Epithelial cell of proximal tubule (primary cell): Measurements from ENCODE around the gene SPECC1. TPM values are rescaled to one million over a fixed set of nuclear protein-coding genes. Genes with fewer than 3 reads are reported as not detected.

Experiments
- DNase-seq: peaks from one replicate; pipeline ENCODE4 v3.0.0-alpha.2; 2011; ENCODE audit warnings: low read depth
- H3K4me3 ChIP-seq: 2 replicates; pipeline ENCODE4 v1.5.1; 2011; ENCODE audit warnings: low read depth, mild to moderate bottlenecking, low read length
- total RNA-seq: library from RNA; depleted of rRNA; stranded (reverse); fragments of >200 nt; gene quantifications from 2 replicates; pipeline ENCODE4 v1.2.3, GENCODE V29; 2015
- TF ChIP-seq, protein P1 (sequence below): conservative IDR thresholded peaks from 2 replicates; pipeline ENCODE4 v1.5.1; 2012; ENCODE audit warnings: low read depth, mild to moderate bottlenecking, low read length

Gene SPECC1
- total RNA-seq, 1 donor from 2014 or later, result 39.3 TPM

DNA sequence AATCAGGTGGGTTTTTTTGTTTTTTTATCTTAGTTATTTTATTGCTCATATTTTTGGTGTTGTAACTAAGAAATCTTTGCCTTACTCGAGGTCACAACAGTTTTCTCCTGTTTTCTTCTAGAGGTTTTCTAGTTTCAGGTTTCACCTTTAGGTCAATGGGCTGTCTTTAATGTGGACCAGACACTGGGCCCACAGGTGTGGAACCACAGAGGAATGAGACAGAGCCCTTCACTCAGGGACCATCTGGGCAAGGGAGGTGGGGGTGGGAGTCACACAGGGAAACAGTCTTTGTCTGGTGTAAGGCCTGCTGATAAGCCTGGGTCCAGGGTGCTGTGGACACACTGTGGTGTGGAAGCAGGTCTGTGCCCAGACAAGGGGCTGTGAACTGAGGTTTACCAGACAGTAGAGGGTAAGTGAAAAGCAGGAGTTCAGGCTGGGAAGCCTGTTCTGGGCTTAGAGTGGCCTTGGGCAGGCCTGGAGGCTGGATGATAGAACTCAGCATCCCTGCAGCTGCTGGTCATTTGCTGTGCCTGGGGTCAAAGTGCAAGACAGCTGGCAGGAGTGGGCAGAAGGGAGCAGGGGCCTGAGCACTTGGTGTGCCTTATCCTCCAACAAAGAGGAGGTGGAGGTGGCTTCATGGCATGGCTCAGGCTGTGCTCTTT is 75.6 kb downstream of the SPECC1 start:
- no peak for DNase-seq
- TF ChIP-seq, protein P1, sequence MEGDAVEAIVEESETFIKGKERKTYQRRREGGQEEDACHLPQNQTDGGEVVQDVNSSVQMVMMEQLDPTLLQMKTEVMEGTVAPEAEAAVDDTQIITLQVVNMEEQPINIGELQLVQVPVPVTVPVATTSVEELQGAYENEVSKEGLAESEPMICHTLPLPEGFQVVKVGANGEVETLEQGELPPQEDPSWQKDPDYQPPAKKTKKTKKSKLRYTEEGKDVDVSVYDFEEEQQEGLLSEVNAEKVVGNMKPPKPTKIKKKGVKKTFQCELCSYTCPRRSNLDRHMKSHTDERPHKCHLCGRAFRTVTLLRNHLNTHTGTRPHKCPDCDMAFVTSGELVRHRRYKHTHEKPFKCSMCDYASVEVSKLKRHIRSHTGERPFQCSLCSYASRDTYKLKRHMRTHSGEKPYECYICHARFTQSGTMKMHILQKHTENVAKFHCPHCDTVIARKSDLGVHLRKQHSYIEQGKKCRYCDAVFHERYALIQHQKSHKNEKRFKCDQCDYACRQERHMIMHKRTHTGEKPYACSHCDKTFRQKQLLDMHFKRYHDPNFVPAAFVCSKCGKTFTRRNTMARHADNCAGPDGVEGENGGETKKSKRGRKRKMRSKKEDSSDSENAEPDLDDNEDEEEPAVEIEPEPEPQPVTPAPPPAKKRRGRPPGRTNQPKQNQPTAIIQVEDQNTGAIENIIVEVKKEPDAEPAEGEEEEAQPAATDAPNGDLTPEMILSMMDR, result no peak
- H3K4me3 ChIP-seq, result no peak overlapping the region

DNA sequence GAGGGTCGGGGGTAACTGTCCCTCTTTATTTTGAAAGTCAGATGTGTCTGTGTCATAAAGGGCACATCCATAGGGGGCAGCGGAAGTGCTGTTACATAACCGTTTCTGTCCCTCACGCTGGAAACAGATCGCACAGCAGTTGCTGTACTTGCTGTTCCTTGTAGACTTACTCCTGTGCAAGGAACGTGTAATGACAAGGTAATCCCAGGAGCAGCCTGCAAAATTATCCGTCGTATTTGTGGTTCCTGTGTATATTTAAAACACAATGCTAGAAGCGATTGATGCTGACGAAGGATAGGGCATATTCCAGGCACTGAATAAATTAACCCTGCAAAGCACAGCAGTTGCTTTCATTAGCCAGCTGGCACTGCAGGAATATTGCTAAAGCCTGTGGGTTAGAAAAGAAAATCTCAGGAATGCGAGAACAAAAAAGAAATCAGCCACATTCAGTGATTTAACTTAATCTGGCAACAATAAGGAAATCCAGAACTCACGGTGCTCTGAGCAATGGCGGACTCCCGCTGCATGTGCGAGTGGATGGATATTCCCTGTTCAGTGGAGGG is 76.2 kb downstream of the SPECC1 start:
- no peak overlapping the region for H3K4me3 ChIP-seq
- TF ChIP-seq, protein P1, result no peak
- no peak for DNase-seq

DNA sequence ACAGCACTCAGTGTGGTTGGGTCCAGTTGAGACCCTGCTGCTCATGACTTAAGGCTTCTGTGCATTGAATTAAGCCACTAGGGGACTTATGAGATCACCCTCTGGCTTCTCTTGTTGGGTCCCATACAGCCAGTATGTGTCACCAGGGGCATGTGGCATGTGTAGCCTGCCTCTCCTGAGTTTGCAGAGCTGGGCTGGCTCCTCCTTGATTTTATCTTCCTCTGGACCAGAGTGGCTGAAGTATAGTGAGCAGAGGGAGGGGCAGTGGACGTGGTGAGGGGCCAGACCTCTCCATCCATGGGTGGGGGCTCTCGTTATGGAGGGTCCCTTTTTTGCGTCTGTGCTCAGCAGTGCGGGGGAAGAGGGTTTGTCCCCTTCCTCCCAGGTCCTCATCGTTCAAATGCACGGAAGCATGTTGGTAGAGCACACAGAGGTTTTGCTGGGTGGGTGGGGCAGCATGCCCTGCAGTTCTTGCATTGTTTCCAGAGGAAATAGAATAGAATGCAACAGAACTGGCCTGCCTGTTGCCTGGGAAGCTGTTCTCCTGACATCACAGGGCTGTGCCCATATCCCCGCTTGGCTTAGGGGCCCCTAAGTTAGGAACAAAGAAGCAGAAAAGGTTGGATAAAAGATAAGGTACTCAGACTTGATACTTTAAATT is 77.4 kb downstream of the SPECC1 start:
- no peak for DNase-seq
- H3K4me3 ChIP-seq, result no peak overlapping the region
- TF ChIP-seq, protein P1, result no peak

DNA sequence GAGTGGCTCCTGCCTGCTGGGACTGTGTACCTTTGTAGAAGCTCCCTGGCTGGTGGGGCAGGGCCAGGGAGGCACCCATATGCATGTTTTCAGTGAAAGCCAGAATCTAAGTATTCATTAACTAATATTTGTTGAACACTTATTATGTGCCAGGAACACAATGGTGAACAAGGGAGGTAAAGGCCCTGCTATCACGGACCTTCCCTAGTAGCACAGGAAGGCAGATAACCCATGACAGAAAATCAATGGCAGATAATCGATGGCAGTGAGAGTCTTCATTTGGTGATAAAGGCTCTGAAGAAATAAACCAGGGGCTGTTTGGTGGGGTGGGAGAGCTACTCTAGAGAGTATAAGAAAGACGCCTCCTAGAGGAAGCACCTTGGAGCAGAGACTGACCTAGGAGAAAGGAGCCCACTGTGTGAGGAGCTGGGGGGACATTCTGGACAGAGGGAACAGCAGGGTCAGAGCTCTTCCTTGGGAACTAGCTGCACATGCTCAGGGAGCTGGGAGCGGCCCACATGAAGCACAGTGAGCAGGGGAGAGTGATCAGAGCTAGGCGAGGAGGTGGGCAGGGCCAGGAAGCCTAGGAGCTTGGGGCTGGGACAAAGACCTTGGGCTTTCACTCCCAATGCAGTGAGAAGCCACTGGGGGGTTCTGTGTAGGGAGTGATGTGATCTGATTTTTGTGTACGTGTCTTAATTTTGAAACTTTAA is 78.5 kb downstream of the SPECC1 start:
- H3K4me3 ChIP-seq, result no peak overlapping the region
- DNase-seq, result no peak
- TF ChIP-seq, protein P1, result no peak

DNA sequence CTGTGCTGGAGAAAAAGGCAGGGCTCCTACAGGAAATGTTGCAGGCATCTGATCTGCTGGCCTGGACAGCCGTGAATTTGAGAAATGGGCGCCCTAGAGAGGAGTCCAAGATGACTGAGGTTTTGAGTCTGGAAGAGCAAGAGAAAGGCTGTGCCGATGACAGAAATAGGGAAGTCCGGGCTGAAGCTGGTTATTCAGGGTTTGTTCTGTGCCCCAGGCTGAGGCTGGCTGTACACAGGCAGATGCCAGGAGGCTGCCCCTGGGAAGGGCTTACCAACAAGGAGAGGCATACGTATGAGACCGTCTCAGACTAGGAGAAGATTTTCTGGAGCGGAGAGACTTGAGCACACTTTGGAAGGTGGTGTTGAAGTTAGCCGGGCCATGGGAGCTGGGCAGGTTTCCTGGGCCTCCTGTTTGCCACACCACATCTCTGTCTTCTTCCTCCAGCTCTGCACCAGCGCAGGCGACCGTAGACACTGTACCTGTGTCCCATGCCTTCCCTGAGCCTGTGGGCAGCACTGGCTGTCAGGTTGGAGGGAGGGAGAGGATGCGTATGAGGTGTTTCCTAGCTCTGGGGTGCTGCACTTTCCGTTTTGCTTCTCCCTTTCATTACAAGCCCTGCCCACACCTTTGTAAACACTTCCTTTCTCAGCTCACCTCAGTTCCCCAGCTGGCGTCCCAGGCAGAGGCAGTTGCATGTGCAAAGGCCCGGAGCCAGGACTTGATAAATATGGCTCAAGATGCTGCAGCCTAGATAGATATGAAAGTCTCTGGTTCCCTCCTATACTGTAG is 80.8 kb downstream of the SPECC1 start:
- DNase-seq, result no peak
- no peak overlapping the region for H3K4me3 ChIP-seq
- TF ChIP-seq, protein P1, result no peak

DNA sequence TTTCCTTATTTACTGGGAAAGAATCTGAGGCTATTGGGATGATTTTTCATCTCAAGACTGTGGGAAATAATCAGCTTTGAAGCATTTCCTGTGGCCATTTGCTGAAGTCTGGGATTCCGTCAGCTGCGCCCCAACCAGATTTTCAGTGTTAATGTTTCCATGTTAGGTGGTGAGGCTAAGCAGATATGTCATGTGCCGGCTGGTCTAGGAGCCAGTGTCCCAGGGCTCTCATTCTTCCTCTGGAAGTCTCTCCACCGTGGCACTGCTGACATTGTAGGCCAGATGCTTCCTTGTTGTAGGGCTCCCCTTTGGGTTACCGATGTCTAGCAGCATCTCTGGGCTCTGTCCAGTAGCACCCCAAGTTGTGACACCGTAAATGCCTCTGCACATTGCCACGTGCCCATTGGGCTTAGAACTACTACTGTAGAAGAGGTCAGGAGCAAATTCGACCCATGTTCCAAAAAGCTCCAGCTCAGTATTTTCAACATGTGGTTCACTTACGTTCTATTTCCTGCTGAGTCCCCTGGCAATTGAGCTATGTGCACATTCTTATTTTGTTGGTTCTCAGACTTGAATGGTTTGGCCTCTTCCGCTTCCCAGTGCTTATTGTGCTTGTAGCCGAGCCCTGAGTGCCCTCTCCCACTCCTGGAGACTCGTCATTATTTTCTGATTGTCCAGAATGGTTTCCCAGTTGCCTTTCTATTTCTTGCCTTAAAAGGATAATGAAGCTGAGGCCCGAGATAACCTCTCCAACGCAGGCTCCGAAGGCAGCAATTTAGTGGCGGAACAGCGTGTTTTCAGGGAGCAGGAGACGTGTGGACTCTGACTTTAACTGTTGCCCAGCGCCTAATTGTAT is 82.2 kb downstream of the SPECC1 start:
- DNase-seq, result no peak

More for the DNA sequence above, 82.2 kb downstream of the SPECC1 start:
- no peak overlapping the region for H3K4me3 ChIP-seq
- TF ChIP-seq, protein P1, result no peak
